GM12801 (cell line): ENCODE data around the gene PLCB1.

Experiments used
- TF ChIP-seq, protein P1 (sequence below): IDR thresholded peaks from one replicate; pipeline ENCODE4 v1.5.1; 2011; ENCODE audit warnings: control low read depth; ENCODE audit not compliant: insufficient read length; ENCODE audit errors: extremely low read depth

The PLCB1 gene

DNA sequence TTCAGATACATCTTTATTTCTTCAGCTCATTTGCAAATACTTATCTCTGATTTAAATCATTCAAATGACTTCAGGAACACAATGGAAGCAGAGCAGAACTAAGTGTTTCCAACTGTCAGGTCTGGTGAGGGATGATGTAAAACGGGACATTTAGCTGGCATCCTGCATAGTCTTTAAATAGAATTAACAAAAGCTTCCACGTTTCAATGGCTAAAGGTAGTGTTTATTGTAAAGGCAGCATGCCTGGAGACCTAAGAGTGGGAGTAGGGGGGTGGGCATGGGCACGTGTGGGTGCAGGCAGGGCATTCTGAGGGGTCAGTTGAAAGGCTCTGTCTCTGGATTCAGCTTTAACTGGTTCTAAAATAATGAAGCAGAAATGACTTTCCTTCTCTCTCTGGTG is 174.9 kb downstream of the PLCB1 start:
- TF ChIP-seq, protein P1, sequence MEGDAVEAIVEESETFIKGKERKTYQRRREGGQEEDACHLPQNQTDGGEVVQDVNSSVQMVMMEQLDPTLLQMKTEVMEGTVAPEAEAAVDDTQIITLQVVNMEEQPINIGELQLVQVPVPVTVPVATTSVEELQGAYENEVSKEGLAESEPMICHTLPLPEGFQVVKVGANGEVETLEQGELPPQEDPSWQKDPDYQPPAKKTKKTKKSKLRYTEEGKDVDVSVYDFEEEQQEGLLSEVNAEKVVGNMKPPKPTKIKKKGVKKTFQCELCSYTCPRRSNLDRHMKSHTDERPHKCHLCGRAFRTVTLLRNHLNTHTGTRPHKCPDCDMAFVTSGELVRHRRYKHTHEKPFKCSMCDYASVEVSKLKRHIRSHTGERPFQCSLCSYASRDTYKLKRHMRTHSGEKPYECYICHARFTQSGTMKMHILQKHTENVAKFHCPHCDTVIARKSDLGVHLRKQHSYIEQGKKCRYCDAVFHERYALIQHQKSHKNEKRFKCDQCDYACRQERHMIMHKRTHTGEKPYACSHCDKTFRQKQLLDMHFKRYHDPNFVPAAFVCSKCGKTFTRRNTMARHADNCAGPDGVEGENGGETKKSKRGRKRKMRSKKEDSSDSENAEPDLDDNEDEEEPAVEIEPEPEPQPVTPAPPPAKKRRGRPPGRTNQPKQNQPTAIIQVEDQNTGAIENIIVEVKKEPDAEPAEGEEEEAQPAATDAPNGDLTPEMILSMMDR: no peak

- TF ChIP-seq, protein P1: no peak
These were observed 177.6 kb downstream of the PLCB1 start for GRCh38 chr20:8309634-8310033.

- TF ChIP-seq, protein P1: no peak
These were observed 178.6 kb downstream of the PLCB1 start for GRCh38 chr20:8310618-8311017.

DNA sequence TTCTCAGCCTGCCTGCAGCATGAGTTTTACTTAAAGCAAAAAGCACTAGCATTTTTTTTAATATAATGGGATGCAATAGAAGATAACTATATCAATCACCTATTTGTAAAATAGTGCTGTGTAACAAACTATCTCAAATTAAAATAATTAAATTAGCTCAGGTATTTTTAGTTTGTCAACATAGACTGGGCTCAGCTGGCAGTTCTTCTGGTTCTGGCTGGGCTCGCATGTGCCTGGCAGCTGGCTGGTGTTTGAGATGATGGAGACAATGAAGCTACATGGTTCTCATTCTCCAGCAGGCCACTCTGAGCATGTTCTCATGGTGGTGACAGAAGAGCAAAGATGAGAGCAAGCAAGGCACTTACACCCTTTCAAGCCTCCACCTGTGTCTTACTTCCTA is 181.0 kb downstream of the PLCB1 start:
- TF ChIP-seq, protein P1: no peak

- TF ChIP-seq, protein P1: no peak
These were observed 183.8 kb downstream of the PLCB1 start for GRCh38 chr20:8315639-8316573.

DNA sequence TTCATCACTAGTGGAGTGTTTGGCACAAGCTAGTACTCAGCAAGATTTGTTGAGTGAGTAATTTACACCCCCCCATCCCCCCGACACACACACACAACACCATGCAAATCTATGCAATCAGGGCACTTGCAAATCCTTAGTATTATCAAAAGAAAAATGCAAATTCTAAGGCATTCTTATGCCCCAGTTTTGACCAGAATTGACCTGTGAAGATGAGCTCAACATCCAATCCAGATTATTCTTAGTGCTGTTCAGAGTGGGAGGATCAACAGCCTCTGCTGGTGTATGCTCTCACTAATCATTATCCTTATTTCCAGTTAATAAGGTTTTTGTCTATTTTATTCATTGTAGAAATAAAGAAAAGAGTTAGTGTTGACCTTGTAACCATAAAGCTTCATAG is 185.4 kb downstream of the PLCB1 start:
- TF ChIP-seq, protein P1: no peak

- TF ChIP-seq, protein P1: no peak
These were observed 187.0 kb downstream of the PLCB1 start for GRCh38 chr20:8318965-8319625.
